ENCODE measurements around the gene MRPS17. TPM values are rescaled to one million over a fixed set of nuclear protein-coding genes. Genes with fewer than 3 reads are reported as not detected.
A peak's percentile ranks its signal among the peaks of the same experiment; 100 is the strongest.

The MRPS17 gene
- total and polyA plus RNA-seq, 9 of the 15 experiments (the other 6 are each of a cell fraction or from before 2014, with no cell fraction given) = 25.9 to 99.3 (median 43.9) TPM

DNA sequence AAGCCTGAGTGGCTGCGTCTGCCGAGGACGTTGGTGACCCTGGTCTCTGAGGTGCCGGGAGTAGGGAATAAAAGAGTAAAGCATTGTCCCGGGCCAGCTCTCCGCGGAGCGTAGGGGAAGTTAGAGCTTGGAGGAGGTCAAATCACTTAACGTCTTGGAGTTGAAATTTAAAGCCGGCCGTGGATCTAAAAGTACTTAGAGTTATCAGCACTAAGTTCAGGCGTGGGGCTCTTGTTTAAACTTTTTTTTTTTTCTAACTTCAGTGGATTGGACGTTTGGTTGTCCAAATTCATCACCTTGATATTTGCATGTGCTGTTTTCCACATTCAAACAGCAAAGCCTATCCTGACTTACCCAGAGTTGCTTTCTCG lies 13.4 kb downstream of the MRPS17 start (continued):
- no peak for TF ChIP-seq MECOM (CRISPR knock-in tag; IDR thresholded peaks at IDR 0.05)
- no peak for TF ChIP-seq GABPA (tag; conservative IDR thresholded peaks at IDR 0.05; ENCODE audit: low read depth)
- TF ChIP-seq PTBP1 (IDR thresholded peaks at IDR 0.05; ENCODE audit: low read depth, low read length) = no peak
- no peak for TF ChIP-seq RBBP5 (IDR thresholded peaks at IDR 0.05; ENCODE audit: borderline replicate concordance, insufficient read depth, low read length, poor library complexity, severe bottlenecking)
- TF ChIP-seq TRIM24 (IDR thresholded peaks at IDR 0.05) = no peak
- TF ChIP-seq, protein P1, sequence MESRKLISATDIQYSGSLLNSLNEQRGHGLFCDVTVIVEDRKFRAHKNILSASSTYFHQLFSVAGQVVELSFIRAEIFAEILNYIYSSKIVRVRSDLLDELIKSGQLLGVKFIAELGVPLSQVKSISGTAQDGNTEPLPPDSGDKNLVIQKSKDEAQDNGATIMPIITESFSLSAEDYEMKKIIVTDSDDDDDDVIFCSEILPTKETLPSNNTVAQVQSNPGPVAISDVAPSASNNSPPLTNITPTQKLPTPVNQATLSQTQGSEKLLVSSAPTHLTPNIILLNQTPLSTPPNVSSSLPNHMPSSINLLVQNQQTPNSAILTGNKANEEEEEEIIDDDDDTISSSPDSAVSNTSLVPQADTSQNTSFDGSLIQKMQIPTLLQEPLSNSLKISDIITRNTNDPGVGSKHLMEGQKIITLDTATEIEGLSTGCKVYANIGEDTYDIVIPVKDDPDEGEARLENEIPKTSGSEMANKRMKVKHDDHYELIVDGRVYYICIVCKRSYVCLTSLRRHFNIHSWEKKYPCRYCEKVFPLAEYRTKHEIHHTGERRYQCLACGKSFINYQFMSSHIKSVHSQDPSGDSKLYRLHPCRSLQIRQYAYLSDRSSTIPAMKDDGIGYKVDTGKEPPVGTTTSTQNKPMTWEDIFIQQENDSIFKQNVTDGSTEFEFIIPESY (CRISPR knock-in tag; IDR thresholded peaks at IDR 0.05) = 0 out of 2 replicates have a peak, but pooled peaks have one; percentile 30
- peak; percentile 83 for TF ChIP-seq TARDBP (IDR thresholded peaks at IDR 0.05)
- no peak for TF ChIP-seq ILF3 (IDR thresholded peaks at IDR 0.05; ENCODE audit: borderline replicate concordance)
- TF ChIP-seq NRF1 (conservative IDR thresholded peaks at IDR 0.05 in 1 of 2, IDR thresholded peaks at IDR 0.05 in 1 of 2) = peak in 1 of 2 experiments; percentile 40; a peak in 1 of 4 replicates
- no peak for TF ChIP-seq NR2C2 (CRISPR knock-in tag; IDR thresholded peaks at IDR 0.05)
- 0 out of 2 replicates have a peak, but pooled peaks have one; percentile 6 for TF ChIP-seq NR2C2 (tag; IDR thresholded peaks at IDR 0.05)
- no peak for TF ChIP-seq RBM25 (IDR thresholded peaks at IDR 0.05; ENCODE audit: low read depth, low read length, severe bottlenecking)
- peak; percentile 3 for TF ChIP-seq FIP1L1 (IDR thresholded peaks at IDR 0.05; ENCODE audit: low read depth, low read length, poor library complexity, severe bottlenecking)
- TF ChIP-seq BMI1 (IDR thresholded peaks at IDR 0.05; ENCODE audit: low read length) = no peak
- TF ChIP-seq CSDE1 (IDR thresholded peaks at IDR 0.05) = no peak
- TF ChIP-seq ZBTB7A (IDR thresholded peaks at IDR 0.05; ENCODE audit: borderline replicate concordance, control insufficient read depth, low read depth, low read length) = no peak
- TF ChIP-seq, protein P2, sequence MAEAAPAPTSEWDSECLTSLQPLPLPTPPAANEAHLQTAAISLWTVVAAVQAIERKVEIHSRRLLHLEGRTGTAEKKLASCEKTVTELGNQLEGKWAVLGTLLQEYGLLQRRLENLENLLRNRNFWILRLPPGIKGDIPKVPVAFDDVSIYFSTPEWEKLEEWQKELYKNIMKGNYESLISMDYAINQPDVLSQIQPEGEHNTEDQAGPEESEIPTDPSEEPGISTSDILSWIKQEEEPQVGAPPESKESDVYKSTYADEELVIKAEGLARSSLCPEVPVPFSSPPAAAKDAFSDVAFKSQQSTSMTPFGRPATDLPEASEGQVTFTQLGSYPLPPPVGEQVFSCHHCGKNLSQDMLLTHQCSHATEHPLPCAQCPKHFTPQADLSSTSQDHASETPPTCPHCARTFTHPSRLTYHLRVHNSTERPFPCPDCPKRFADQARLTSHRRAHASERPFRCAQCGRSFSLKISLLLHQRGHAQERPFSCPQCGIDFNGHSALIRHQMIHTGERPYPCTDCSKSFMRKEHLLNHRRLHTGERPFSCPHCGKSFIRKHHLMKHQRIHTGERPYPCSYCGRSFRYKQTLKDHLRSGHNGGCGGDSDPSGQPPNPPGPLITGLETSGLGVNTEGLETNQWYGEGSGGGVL (CRISPR knock-in tag; IDR thresholded peaks at IDR 0.05) = no peak
- TF ChIP-seq NELFE (IDR thresholded peaks at IDR 0.05; ENCODE audit: insufficient read depth, insufficient read length) = no peak
- TF ChIP-seq ADNP (tag; IDR thresholded peaks at IDR 0.05) = no peak
- 0 out of 2 replicates have a peak, but pooled peaks have one; percentile 39 for TF ChIP-seq ATF7 (IDR thresholded peaks at IDR 0.05)
- peak; percentile 25; the same call in 1 of the 2 replicates for TF ChIP-seq EP400 (IDR thresholded peaks at IDR 0.05)
